Epithelial cell of prostate (primary cell): ENCODE results near the gene CTDSPL.

Experiments
- DNase-seq: peaks from one replicate; pipeline ENCODE4 v3.0.0-alpha.2; 2011; ENCODE audit warnings: low read depth, low spot score
- H3K27ac ChIP-seq: fragments of 450-650 bp; 2 replicates; pipeline ENCODE4 v1.5.1; 2017; ENCODE audit warnings: mild to moderate bottlenecking

The CTDSPL gene

DNA sequence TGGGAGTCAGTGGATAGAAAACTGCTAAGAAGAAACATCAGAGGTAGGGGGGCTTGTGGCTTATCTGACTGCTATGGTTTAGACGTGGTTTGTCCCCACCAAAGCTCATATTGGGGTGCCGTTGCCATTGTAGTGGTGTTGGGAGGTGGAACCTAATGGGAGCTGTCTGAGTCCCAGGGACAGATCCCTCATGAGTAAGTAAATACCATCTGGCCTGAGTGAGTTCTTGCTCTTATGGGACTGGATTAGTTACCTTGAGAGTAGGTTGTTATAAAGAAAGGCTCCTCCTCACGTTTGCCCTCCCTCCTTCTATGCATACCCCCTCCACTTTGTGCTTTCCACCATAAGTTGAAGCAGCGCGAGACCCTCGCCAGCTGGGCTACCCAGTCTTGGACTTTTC lies 75.5 kb downstream of the CTDSPL start:
- DNase-seq, result no peak
- no peak overlapping the region for H3K27ac ChIP-seq

- DNase-seq, result no peak
- H3K27ac ChIP-seq, result no peak overlapping the region
These were observed 76.3 kb downstream of the CTDSPL start for GRCh38 chr3:37938011-37938410.

GRCh38 chr3:37940242-37940908 lies 78.7 kb downstream of the CTDSPL start:
- no peak overlapping the region for H3K27ac ChIP-seq
- DNase-seq, result no peak

GRCh38 chr3:37941608-37942508 lies 80.2 kb downstream of the CTDSPL start:
- no peak overlapping the region for H3K27ac ChIP-seq

GRCh38 chr3:37942646-37943045 lies 81.0 kb downstream of the CTDSPL start:
- no peak overlapping the region for H3K27ac ChIP-seq
- no peak for DNase-seq

More at GRCh38 chr3:37941608-37942508, 80.2 kb downstream of the CTDSPL start:
- no peak for DNase-seq

- no peak for DNase-seq
- H3K27ac ChIP-seq, result no peak overlapping the region
These were observed 81.4 kb downstream of the CTDSPL start for GRCh38 chr3:37943126-37943525.

DNA sequence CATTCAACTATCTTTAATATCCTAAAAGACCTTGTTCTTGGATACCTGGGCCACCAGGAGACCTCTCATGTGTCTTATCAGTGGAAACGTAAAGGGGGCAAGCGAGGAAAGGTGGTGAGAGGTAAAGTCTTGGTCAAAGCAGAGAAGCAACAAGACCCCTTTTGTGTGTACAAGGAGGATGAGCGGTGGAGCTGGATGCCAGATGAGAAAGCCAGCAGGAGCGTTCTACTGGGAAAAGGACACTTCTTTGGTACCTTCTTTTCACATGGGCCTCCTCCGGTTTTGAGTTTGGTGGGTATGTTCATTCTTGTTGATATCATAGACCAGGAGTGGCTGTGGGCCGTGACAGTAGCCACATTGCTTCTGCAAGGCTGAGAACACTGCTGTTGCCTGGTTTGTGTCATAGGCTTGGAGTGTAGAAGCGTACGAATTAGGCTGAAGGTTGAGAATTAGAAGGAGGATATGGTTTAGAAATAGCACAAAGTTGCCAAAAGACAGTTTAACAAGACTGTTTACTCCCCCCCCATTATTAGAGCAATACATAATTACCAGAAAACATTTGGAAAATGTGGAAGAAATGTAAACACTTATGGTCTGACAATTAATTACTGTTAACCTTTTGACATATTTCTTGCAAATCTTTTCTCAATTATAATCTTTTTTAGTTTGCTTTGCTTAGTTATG lies 82.1 kb downstream of the CTDSPL start:
- DNase-seq, result no peak
- H3K27ac ChIP-seq, result peak overlapping the region; percentile 91

GRCh38 chr3:37944391-37944842 lies 82.7 kb downstream of the CTDSPL start:
- peak overlapping the region; percentile 91 for H3K27ac ChIP-seq
- no peak for DNase-seq

GRCh38 chr3:37945156-37945806 lies 83.6 kb downstream of the CTDSPL start:
- peak overlapping the region; percentile 91 for H3K27ac ChIP-seq
- DNase-seq, result no peak

GRCh38 chr3:37945807-37946530 lies 84.3 kb downstream of the CTDSPL start:
- peak; percentile 88 for DNase-seq
- peak overlapping the region; percentile 91 for H3K27ac ChIP-seq

- no peak for DNase-seq
- peak overlapping the region; percentile 91 for H3K27ac ChIP-seq
These were observed 84.8 kb downstream of the CTDSPL start for GRCh38 chr3:37946531-37946889.

DNA sequence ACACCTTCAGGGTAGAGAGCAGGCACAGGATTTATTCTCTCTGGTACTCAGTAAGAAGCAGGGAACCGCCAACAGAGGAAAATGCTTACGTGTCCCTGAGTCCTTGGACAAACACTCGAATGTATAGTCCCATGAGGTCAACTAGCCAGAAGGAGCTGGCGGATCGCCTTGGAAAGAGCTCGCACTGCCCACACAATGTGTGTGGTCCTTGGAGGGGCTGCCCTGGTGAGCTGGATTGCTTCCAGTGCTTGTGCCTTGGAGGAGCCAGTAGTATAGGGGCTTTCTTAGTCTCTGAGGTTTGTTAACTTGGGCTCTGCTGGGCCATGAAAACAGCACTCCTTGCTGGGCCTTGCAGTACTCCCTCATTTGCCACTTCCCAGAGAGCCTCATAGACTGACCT lies 88.2 kb downstream of the CTDSPL start:
- DNase-seq, result no peak
- H3K27ac ChIP-seq, result no peak overlapping the region

- H3K27ac ChIP-seq, result no peak overlapping the region
- DNase-seq, result no peak
These were observed 90.9 kb downstream of the CTDSPL start for GRCh38 chr3:37952564-37952963.

DNA sequence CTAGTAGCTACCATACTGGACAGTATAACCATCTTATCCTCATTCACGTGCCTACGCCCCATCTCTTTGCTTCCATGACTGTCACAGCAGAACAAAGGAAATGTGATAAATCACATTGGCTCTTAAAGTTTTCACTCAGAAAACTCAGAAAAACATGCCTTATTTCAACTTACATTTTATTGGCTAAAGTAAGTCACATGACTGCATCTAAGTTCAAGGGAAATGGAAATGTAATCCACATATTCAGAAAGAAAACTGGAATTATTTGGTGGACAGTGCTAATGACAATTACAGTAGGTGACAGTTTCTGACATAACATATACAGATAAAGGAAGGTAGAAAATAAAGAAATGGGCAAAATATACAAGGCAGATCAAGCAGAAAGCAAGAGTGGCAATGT lies 91.5 kb downstream of the CTDSPL start:
- no peak overlapping the region for H3K27ac ChIP-seq
- no peak for DNase-seq

- no peak overlapping the region for H3K27ac ChIP-seq
These were observed 92.2 kb downstream of the CTDSPL start for GRCh38 chr3:37953707-37954394.

DNA sequence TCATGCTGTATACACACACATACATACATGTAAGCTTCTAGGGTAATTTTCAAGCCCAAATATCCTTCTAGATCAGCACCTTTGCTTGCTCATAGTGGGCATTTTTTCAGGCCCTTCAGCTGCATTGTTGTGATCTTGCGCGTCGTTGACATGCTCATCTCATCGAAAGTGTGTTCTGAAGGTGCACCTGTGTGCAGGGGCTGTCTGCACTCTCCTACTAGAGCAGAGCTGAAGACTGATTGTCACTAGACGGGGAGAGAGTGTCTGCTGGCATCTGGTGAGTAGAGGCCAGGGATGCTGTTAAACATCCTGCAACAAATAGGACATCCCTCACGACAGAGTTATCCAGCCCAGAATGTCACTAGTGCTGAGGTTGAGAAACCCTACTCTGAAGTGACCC lies 93.2 kb downstream of the CTDSPL start:
- H3K27ac ChIP-seq, result no peak overlapping the region

More at GRCh38 chr3:37953707-37954394, 92.2 kb downstream of the CTDSPL start:
- no peak for DNase-seq

GRCh38 chr3:37955918-37956707 lies 94.4 kb downstream of the CTDSPL start:
- no peak overlapping the region for H3K27ac ChIP-seq
- no peak for DNase-seq

More for the DNA sequence above, 93.2 kb downstream of the CTDSPL start:
- DNase-seq, result no peak
